HG02970 (cell line): ENCODE data around the gene ACADS.

Source experiments
- ATAC-seq: cut with Tn5 transposase; IDR thresholded peaks from one replicate; pipeline ENCODE4 v1.9.1; 2021; ENCODE audit warnings: mild to moderate bottlenecking, moderate library complexity, moderate number of reproducible peaks; ENCODE audit not compliant: unreplicated experiment, low FRiP score

The ACADS gene

GRCh38 chr12:120699553-120699952, 26.1 kb upstream of the ACADS start:
- ATAC-seq = no peak

GRCh38 chr12:120700886-120701285, 24.7 kb upstream of the ACADS start:
- no peak for ATAC-seq

- no peak for ATAC-seq
Measured at GRCh38 chr12:120702637-120703036, 23.0 kb upstream of the ACADS start.

- no peak for ATAC-seq
Measured at GRCh38 chr12:120703311-120703942, 22.2 kb upstream of the ACADS start.

- ATAC-seq = no peak
Measured at GRCh38 chr12:120705618-120706017, 20.0 kb upstream of the ACADS start.

GRCh38 chr12:120706029-120706428, 19.6 kb upstream of the ACADS start:
- no peak for ATAC-seq

- ATAC-seq = no peak
Measured at GRCh38 chr12:120708651-120709050, 17.0 kb upstream of the ACADS start.

GRCh38 chr12:120710031-120710804, 15.4 kb upstream of the ACADS start, which contains the start of gene UNC119B:
Gene UNC119B, plus strand, starts transcription at chr12:120710458. Its CDS starts 17 bp downstream, at chr12:120710475.
- peak; percentile 64 for ATAC-seq

- no peak for ATAC-seq
Measured at GRCh38 chr12:120710805-120711296, 14.8 kb upstream of the ACADS start.

- ATAC-seq = no peak
Measured at GRCh38 chr12:120711411-120711810, 14.2 kb upstream of the ACADS start.

GRCh38 chr12:120712610-120713009, 13.0 kb upstream of the ACADS start:
- ATAC-seq = no peak

- no peak for ATAC-seq
Measured at GRCh38 chr12:120713861-120714482, 11.7 kb upstream of the ACADS start.

- no peak for ATAC-seq
Measured at GRCh38 chr12:120718055-120718454, 7.6 kb upstream of the ACADS start.

- no peak for ATAC-seq
Measured at GRCh38 chr12:120719072-120719471, 6.6 kb upstream of the ACADS start.

GRCh38 chr12:120719496-120720233, 6.0 kb upstream of the ACADS start:
- no peak for ATAC-seq

- ATAC-seq = no peak
Measured at GRCh38 chr12:120720234-120720986, 5.2 kb upstream of the ACADS start.

- no peak for ATAC-seq
Measured at GRCh38 chr12:120720987-120721801, 4.4 kb upstream of the ACADS start.

GRCh38 chr12:120721866-120722265, 3.8 kb upstream of the ACADS start:
- no peak for ATAC-seq

- no peak for ATAC-seq
Measured at GRCh38 chr12:120722784-120723183, 2.8 kb upstream of the ACADS start.
